Kidney epithelial cell (primary cell): ENCODE results near the gene VASP. TPM values are rescaled to one million over a fixed set of nuclear protein-coding genes. Genes with fewer than 3 reads are reported as not detected.

Experiments
- DNase-seq: peaks from one replicate; pipeline ENCODE4 v3.0.0-alpha.2; 2010; ENCODE audit warnings: low read depth
- H3K27me3 ChIP-seq: 2 replicates; pipeline ENCODE4 v1.6.0; 2011; ENCODE audit warnings: low read length; ENCODE audit not compliant: control insufficient read depth, insufficient read depth
- H3K36me3 ChIP-seq: 2 replicates; pipeline ENCODE4 v1.5.1; 2011; ENCODE audit warnings: low read length; ENCODE audit not compliant: control insufficient read depth, insufficient read depth
- H3K4me3 ChIP-seq: 2 replicates; pipeline ENCODE4 v1.5.1; 2011; ENCODE audit warnings: low read depth, mild to moderate bottlenecking, control low read depth, low read length
- total RNA-seq: library from RNA; depleted of rRNA; stranded (reverse); fragments of >200 nt; gene quantifications from 2 replicates; pipeline ENCODE4 v1.2.3, GENCODE V29; 2015
- TF ChIP-seq, protein P1 (sequence below): IDR thresholded peaks from 2 replicates; pipeline ENCODE4 v1.5.1; 2011; ENCODE audit warnings: mild to moderate bottlenecking, moderate library complexity, low read length, control low read depth, inconsistent platforms; ENCODE audit not compliant: insufficient read depth, poor library complexity, severe bottlenecking

The VASP gene
- total RNA-seq, 1 donor from 2014 or later, result 228 TPM

DNA sequence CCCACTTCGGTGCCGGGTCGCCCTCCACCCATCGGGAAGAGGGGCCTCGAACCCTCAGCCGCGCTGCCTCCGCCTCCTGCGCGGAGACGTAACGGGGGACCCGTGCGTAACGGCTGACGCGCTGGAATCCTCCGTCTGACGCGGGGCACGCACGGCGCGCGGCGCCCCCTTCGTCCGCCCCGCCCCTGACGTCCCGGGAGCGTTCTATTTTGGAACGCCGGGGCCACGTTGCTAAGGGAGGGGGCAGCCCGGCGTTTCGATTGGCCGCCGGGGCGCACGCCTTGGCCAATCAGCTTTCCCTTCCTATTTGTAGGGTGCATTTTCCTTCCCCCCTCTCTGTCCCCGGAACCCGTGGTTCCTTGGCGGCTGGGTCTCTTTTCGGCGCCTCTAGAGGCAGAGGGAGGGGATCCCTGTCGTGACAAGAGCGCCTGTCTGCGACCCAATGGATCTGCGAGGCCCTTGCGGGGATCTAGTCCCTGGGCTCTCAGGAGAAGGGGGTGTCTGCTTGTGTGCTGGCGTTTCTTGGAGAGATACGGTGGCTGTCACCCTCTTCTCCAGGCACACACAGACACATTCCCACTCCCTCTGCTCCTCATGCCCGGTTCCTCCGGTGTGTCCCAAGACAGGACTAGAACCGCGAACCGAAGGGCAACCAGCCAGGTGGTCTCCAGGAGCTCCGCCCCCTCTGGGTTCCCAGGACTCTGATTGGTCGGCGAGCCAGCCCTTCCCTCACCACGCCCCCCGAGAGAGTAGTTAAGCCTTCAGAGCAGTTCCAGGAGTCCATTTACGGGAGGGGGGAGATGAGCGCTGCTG lies 37.9 kb upstream of the VASP start:
- H3K4me3 ChIP-seq, result peak overlapping the region; percentile 59
- H3K27me3 ChIP-seq, result no peaks in the 10 kb centered on the region
- no peaks in the 10 kb centered on the region for H3K36me3 ChIP-seq
- TF ChIP-seq, protein P1, sequence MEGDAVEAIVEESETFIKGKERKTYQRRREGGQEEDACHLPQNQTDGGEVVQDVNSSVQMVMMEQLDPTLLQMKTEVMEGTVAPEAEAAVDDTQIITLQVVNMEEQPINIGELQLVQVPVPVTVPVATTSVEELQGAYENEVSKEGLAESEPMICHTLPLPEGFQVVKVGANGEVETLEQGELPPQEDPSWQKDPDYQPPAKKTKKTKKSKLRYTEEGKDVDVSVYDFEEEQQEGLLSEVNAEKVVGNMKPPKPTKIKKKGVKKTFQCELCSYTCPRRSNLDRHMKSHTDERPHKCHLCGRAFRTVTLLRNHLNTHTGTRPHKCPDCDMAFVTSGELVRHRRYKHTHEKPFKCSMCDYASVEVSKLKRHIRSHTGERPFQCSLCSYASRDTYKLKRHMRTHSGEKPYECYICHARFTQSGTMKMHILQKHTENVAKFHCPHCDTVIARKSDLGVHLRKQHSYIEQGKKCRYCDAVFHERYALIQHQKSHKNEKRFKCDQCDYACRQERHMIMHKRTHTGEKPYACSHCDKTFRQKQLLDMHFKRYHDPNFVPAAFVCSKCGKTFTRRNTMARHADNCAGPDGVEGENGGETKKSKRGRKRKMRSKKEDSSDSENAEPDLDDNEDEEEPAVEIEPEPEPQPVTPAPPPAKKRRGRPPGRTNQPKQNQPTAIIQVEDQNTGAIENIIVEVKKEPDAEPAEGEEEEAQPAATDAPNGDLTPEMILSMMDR, result no peak
- DNase-seq, result no peak

DNA sequence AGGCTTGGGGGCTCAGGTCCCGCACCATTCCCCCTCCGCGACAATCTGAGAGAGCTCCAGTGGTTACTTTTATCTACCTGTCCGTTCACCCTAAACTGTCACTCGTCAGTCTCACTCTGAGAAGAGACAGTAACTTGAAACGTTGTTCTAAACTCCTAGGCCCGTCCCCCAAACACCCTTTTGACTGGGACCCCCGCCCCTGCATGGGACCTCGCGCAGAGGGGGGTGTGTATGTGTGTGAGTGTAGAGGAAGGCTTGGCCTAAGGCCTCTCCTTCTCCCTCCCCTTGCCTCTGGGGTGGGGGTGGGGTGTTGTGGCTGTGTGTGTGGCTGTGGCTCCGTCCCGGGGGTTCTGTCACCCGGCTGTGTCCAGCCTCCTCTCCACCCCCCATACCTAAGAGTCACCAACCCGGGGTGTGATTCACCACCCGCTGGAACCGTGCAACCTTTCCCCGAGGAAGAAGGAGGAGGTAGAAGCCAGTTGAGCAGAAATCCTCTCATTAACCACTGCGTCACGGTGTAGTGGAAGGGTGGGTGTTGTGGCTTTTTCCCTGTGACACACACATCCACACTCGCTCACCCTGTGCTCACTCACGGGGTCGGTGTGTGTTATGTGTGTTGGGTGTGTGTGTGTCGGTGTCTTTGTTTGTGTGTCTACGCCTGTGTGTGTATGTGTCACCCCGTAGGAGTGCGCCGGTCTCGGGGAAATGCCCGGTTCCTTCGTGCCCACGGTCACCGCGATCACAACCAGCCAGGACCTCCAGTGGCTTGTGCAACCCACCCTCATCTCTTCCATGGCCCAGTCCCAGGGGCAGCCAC lies 37.1 kb upstream of the VASP start:
- Histone ChIP-seq H3K4me3 (peak overlapping the region; percentile 59), H3K36me3 (no peaks in the 10 kb centered on the region), H3K27me3 (no peaks in the 10 kb centered on the region)
- DNase-seq, result no peak
- TF ChIP-seq, protein P1, result no peak

DNA sequence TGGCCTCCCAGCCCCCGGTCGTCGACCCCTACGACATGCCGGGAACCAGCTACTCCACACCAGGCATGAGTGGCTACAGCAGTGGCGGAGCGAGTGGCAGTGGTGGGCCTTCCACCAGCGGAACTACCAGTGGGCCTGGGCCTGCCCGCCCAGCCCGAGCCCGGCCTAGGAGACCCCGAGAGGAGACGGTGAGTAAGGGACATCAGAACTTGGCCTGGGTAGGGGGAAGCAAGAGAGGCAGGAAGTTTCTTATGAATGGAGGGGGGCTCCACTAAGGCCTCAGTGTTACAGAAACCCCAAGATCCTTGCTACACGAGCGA lies 36.6 kb upstream of the VASP start:
- H3K4me3 ChIP-seq, result no peak overlapping the region
- no peaks in the 10 kb centered on the region for H3K27me3 ChIP-seq
- TF ChIP-seq, protein P1, result no peak
- no peak for DNase-seq
- no peaks in the 10 kb centered on the region for H3K36me3 ChIP-seq

GRCh38 chr19:45471111-45471930 lies 36.0 kb upstream of the VASP start:
- DNase-seq, result no peak
- TF ChIP-seq, protein P1, result no peak
- no peak overlapping the region for H3K4me3 ChIP-seq
- H3K36me3 ChIP-seq, result no peaks in the 10 kb centered on the region
- H3K27me3 ChIP-seq, result no peaks in the 10 kb centered on the region

DNA sequence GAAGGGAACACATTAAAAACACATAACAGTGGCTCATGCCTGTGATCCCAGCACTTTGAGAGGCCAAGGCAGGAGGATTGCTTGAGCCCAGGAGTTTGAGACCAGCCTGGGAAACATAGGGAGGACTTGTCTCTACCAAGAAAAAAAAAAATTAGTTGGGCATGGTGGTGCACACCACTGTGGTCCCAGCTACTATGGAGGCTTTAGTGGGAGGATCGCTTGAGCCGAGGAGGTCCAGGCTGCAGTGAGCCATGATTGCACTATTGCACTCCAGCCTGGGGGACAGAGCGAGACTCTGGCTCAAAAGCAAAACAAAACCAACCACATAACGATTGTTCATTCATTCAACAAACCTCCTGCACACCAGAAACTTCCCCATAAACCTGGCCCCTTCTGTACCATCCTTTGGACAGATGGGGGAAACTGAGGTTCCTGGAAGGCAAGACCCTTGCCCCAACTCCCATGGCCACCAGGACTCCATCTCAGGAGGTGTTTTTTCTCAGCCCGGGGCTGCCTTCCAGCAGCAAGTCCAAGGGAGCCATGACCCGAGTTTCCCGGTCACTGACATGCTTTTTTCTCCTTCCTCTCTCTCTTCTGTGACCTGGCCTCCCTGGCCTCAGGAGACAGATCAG lies 35.2 kb upstream of the VASP start:
- TF ChIP-seq, protein P1, result no peak
- H3K27me3 ChIP-seq, result no peaks in the 10 kb centered on the region
- DNase-seq, result no peak
- H3K36me3 ChIP-seq, result no peaks in the 10 kb centered on the region
- H3K4me3 ChIP-seq, result no peak overlapping the region
